CD4-positive, CD25-positive, alpha-beta regulatory T cell (primary cell): ENCODE results near the gene GLOD4. TPM values are rescaled to one million over a fixed set of nuclear protein-coding genes. Genes with fewer than 3 reads are reported as not detected.
A peak's percentile ranks its signal among the peaks of the same experiment; 100 is the strongest.

Experiments used
- ATAC-seq, 2 donors: fragments of 150-1000 bp; cut with Tn5 transposase; one replicate each; pipeline ENCODE4 v1.10.0; 2021; ENCODE audit warnings: low read depth in 2 of 2, moderate number of reproducible peaks in 2 of 2, moderate library complexity in 1 of 2
- DNase-seq, 3 donors: peaks; one replicate each; pipeline versions ENCODE4 v3.0.0 to v3.0.0-alpha.2; 2012 to 2022; ENCODE audit warnings: mixed read lengths in 1 of 3
- H3K27ac ChIP-seq: one replicate; pipeline ENCODE4 v1.7.0; 2013; ENCODE audit warnings: mild to moderate bottlenecking, low read length; ENCODE audit not compliant: insufficient read depth, poor library complexity, severe bottlenecking
- H3K27me3 ChIP-seq: one replicate; pipeline ENCODE4 v1.7.0; 2013; ENCODE audit warnings: low read length; ENCODE audit not compliant: control insufficient read depth, insufficient read depth
- H3K36me3 ChIP-seq: one replicate; pipeline ENCODE4 v1.7.0; 2013; ENCODE audit warnings: mild to moderate bottlenecking, low read length, moderate library complexity; ENCODE audit not compliant: control insufficient read depth, insufficient read depth
- H3K4me1 ChIP-seq: 2 replicates; pipeline ENCODE4 v1.7.0; 2013; ENCODE audit warnings: mild to moderate bottlenecking, low read length; ENCODE audit not compliant: insufficient read depth, control insufficient read depth, poor library complexity, severe bottlenecking
- H3K4me3 ChIP-seq: one replicate; pipeline ENCODE4 v1.7.0; 2013; ENCODE audit warnings: low read depth, mild to moderate bottlenecking, low read length, moderate library complexity
- H3K9me3 ChIP-seq, 2 experiments: 1 replicate in 1 of 2; 2 replicates in 1 of 2; pipeline ENCODE4 v1.7.0; 2013; ENCODE audit warnings: low read length in 2 of 2, mild to moderate bottlenecking in 1 of 2, moderate library complexity in 1 of 2; ENCODE audit not compliant: control insufficient read depth in 2 of 2
- H3K27ac Mint-ChIP-seq, 3 donors: one replicate each; pipeline ENCODE4 v1.8.0; 2020 to 2022; ENCODE audit warnings: mild to moderate bottlenecking in 3 of 3, mixed read lengths in 3 of 3, moderate library complexity in 2 of 3
- H3K27me3 Mint-ChIP-seq: one replicate; pipeline ENCODE4 v1.8.0; 2022; ENCODE audit warnings: mild to moderate bottlenecking, mixed read lengths
- H3K36me3 Mint-ChIP-seq: one replicate; pipeline ENCODE4 v1.8.0; 2020; ENCODE audit warnings: mixed read lengths
- H3K4me1 Mint-ChIP-seq, 4 donors: one replicate each; pipeline ENCODE4 v1.8.0; 2020 to 2022; ENCODE audit warnings: mixed read lengths in 4 of 4, mild to moderate bottlenecking in 1 of 4
- H3K4me3 Mint-ChIP-seq, 4 donors: one replicate each; pipeline ENCODE4 v1.8.0; 2020 to 2022; ENCODE audit warnings: mild to moderate bottlenecking in 4 of 4, mixed read lengths in 4 of 4, moderate library complexity in 3 of 4
- H3K9me3 Mint-ChIP-seq, 7 donors: one replicate each; pipeline ENCODE4 v1.8.0; 2020 to 2022; ENCODE audit warnings: mixed read lengths in 7 of 7, mild to moderate bottlenecking in 3 of 7, moderate library complexity in 2 of 7
- polyA plus RNA-seq, 4 donors: library from polyadenylated mRNA; unstranded; fragments of 300-500 nt; fragmentation: Illumina TruSeq; gene quantifications; one replicate each; pipeline ENCODE4 v1.2.3, GENCODE V29; 2021
- total RNA-seq: library from RNA; stranded (reverse); gene quantifications from one replicate; pipeline ENCODE4 v1.2.3, GENCODE V29; 2022

The GLOD4 gene
- total and polyA plus RNA-seq, 5 donors from 2014 or later: 65.0 to 115 (median 108) TPM

GRCh38 chr17:743139-743538 lies 38.9 kb downstream of the GLOD4 start:
- no peaks in the 10 kb centered on the region for H3K27me3 ChIP-seq
- no peak for ATAC-seq
- Mint-ChIP-seq H3K27ac (peak overlapping the region in 1 of 3 donors; percentile 56), H3K9me3 (no peaks in the 10 kb centered on the region), H3K27me3 (no peaks in the 10 kb centered on the region), H3K4me1 (peaks cover 0 to 13% (median 9%) of the 10 kb centered on the region in 4 donors), H3K36me3 (peaks cover 22% of the 10 kb centered on the region), H3K4me3 (peak overlapping the region in 1 of 4 donors; percentile 13)
- peaks cover 3% of the 10 kb centered on the region for H3K4me1 ChIP-seq
- no peak for DNase-seq
- H3K4me3 ChIP-seq: no peak overlapping the region
- H3K27ac ChIP-seq: no peak overlapping the region
- H3K36me3 ChIP-seq: peaks cover 51% of the 10 kb centered on the region
- H3K9me3 ChIP-seq: no peaks in the 10 kb centered on the region

GRCh38 chr17:742147-742793 lies 39.8 kb downstream of the GLOD4 start:
- peaks cover 3% of the 10 kb centered on the region for H3K4me1 ChIP-seq
- Mint-ChIP-seq H3K9me3 (no peaks in the 10 kb centered on the region), H3K4me3 (peak overlapping the region in 1 of 4 donors; percentile 53), H3K27me3 (no peaks in the 10 kb centered on the region), H3K36me3 (peaks cover 19% of the 10 kb centered on the region), H3K27ac (peak overlapping the region in 1 of 3 donors; percentile 48), H3K4me1 (peaks cover 0 to 13% (median 7%) of the 10 kb centered on the region in 4 donors)
- no peak for ATAC-seq
- H3K36me3 ChIP-seq: peaks cover 44% of the 10 kb centered on the region
- no peaks in the 10 kb centered on the region for H3K9me3 ChIP-seq
- DNase-seq: no peak
- H3K27me3 ChIP-seq: no peaks in the 10 kb centered on the region
- no peak overlapping the region for H3K4me3 ChIP-seq
- no peak overlapping the region for H3K27ac ChIP-seq

GRCh38 chr17:740240-741017 lies 41.7 kb downstream of the GLOD4 start:
- Mint-ChIP-seq H3K27me3 (peaks cover 4% of the 10 kb centered on the region), H3K4me3 (peak overlapping the region in 3 of 4 donors; percentile 13 to 82 (median 52)), H3K9me3 (no peaks in the 10 kb centered on the region), H3K36me3 (peaks cover 14% of the 10 kb centered on the region), H3K27ac (peak overlapping the region; percentile 74 to 92 (median 84)), H3K4me1 (peaks cover 0 to 19% (median 7%) of the 10 kb centered on the region in 4 donors)
- Histone ChIP-seq H3K4me3 (peak overlapping the region; percentile 26), H3K9me3 (no peaks in the 10 kb centered on the region), H3K36me3 (peaks cover 25% of the 10 kb centered on the region), H3K27me3 (no peaks in the 10 kb centered on the region), H3K27ac (no peak overlapping the region), H3K4me1 (peaks cover 3% of the 10 kb centered on the region)
- peak; percentile 52 to 60 for ATAC-seq
- peak in 1 of 3 donors; percentile 46 for DNase-seq

GRCh38 chr17:737561-738113 lies 44.4 kb downstream of the GLOD4 start:
- ATAC-seq (no peak), DNase-seq (no peak)
- Mint-ChIP-seq H3K9me3 (no peaks in the 10 kb centered on the region), H3K4me1 (peaks cover 0 to 19% (median 10%) of the 10 kb centered on the region in 4 donors), H3K27ac (no peak overlapping the region), H3K27me3 (peaks cover 10% of the 10 kb centered on the region), H3K36me3 (peaks cover 5% of the 10 kb centered on the region), H3K4me3 (no peak overlapping the region)
- Histone ChIP-seq H3K4me1 (peaks cover 9% of the 10 kb centered on the region), H3K4me3 (no peak overlapping the region), H3K27ac (no peak overlapping the region), H3K9me3 (no peaks in the 10 kb centered on the region), H3K36me3 (peaks cover 8% of the 10 kb centered on the region), H3K27me3 (peaks cover 2% of the 10 kb centered on the region)

- peak overlapping the region; percentile 81 to 89 (median 82) for H3K4me3 Mint-ChIP-seq
- no peaks in the 10 kb centered on the region for H3K9me3 Mint-ChIP-seq
- H3K36me3 Mint-ChIP-seq: no peaks in the 10 kb centered on the region
- Histone ChIP-seq H3K4me1 (peaks cover 13% of the 10 kb centered on the region), H3K27me3 (peaks cover 11% of the 10 kb centered on the region), H3K36me3 (no peaks in the 10 kb centered on the region), H3K4me3 (no peak overlapping the region), H3K27ac (no peak overlapping the region), H3K9me3 (no peaks in the 10 kb centered on the region)
- peaks cover 0 to 11% (median 3%) of the 10 kb centered on the region in 4 donors for H3K4me1 Mint-ChIP-seq
- H3K27me3 Mint-ChIP-seq: peaks cover 30% of the 10 kb centered on the region
- DNase-seq (no peak), ATAC-seq (no peak)
- H3K27ac Mint-ChIP-seq: no peak overlapping the region
These were observed 48.3 kb downstream of the GLOD4 start for GRCh38 chr17:733743-734142.

GRCh38 chr17:732902-733720 lies 49.0 kb downstream of the GLOD4 start:
- no peaks in the 10 kb centered on the region for H3K9me3 ChIP-seq
- peaks cover 13% of the 10 kb centered on the region for H3K4me1 ChIP-seq
- H3K4me1 Mint-ChIP-seq: peaks cover 0 to 11% (median 3%) of the 10 kb centered on the region in 4 donors

More at GRCh38 chr17:732902-733720, 49.0 kb downstream of the GLOD4 start:
- Histone ChIP-seq H3K27me3 (peaks cover 11% of the 10 kb centered on the region), H3K27ac (no peak overlapping the region), H3K36me3 (no peaks in the 10 kb centered on the region), H3K4me3 (no peak overlapping the region)
- DNase-seq (peak in 1 of 3 donors; percentile 37), ATAC-seq (peak; percentile 21 to 26)
- Mint-ChIP-seq H3K27ac (no peak overlapping the region), H3K9me3 (no peaks in the 10 kb centered on the region), H3K27me3 (peaks cover 30% of the 10 kb centered on the region), H3K36me3 (no peaks in the 10 kb centered on the region), H3K4me3 (peak overlapping the region; percentile 81 to 89 (median 82))
